Activated naive CD4-positive, alpha-beta T cell treated with anti-CD3 and anti-CD28 coated beads, Interleukin-2, amount 50 U/mL, for 72 hours (primary cell): ENCODE data around the gene PALS2. TPM values are rescaled to one million over a fixed set of nuclear protein-coding genes. Genes with fewer than 3 reads are reported as not detected.

Experiments used
- ATAC-seq, 2 donors: fragments of 150-1000 bp; cut with Tn5 transposase; 2 replicates each; pipeline ENCODE4 v1.10.0; 2021; ENCODE audit warnings: mild to moderate bottlenecking in 2 of 2, moderate library complexity in 2 of 2
- DNase-seq, 2 donors: peaks; one replicate each; pipeline ENCODE4 v3.0.0; 2021 to 2022; ENCODE audit warnings: low spot score in 2 of 2
- H3K27ac Mint-ChIP-seq, 2 donors: one replicate each; pipeline ENCODE4 v1.8.0; 2022; ENCODE audit warnings: mild to moderate bottlenecking in 2 of 2, mixed read lengths in 2 of 2
- H3K36me3 Mint-ChIP-seq, 2 donors: one replicate each; pipeline ENCODE4 v1.8.0; 2022; ENCODE audit warnings: mixed read lengths in 2 of 2
- H3K9me3 Mint-ChIP-seq, 2 donors: one replicate each; pipeline ENCODE4 v1.8.0; 2022; ENCODE audit warnings: mixed read lengths in 2 of 2
- total RNA-seq, 2 donors: library from RNA; stranded (reverse); gene quantifications; one replicate each; pipeline ENCODE4 v1.2.3, GENCODE V29; 2022

Gene PALS2
- total RNA-seq = 10 to 100 TPM; 23.2 to 25.7 TPM

DNA sequence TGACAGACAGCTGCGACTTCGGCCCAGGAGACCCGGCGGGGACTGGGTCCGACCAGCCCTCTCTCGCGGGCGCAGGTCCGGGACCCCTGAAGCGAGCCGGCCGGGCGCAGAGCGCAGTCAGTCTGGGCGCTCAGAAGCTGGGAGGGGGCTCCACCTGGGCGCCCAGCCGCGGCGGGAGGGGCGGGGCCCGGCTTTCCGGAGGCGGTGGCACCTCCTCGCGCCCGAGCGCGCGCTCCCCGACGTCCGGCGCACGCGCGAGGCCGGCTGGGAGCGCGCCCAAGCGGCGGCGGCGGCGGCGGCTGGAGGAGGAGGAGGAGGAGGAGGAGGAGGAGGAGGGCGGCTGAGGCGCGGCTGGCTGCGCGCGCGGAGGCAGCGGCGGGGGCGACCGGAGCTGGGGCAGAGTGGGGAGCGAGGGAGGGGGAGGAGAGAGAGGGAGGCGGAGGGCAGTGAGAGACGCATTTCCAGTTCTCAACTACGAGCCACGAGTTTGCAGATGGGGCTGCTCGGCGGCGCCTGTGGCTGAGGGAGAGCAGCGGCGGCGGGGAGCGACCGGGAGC lies at the start of gene PALS2:
Gene PALS2 (plus strand): TSS at position 456 of the 557 bp plus-strand sequence. CDS start 50,216 bp downstream, outside the sequence.
- Mint-ChIP-seq H3K9me3 (no peaks in the 10 kb centered on the region), H3K27ac (peak within 1 kb of the TSS; percentile 81 to 90), H3K36me3 (peaks cover 5 to 6% of the 10 kb centered on the region in 2 donors)
- ATAC-seq (peak; percentile 69 to 70), DNase-seq (peak; percentile 75 to 84)

DNA sequence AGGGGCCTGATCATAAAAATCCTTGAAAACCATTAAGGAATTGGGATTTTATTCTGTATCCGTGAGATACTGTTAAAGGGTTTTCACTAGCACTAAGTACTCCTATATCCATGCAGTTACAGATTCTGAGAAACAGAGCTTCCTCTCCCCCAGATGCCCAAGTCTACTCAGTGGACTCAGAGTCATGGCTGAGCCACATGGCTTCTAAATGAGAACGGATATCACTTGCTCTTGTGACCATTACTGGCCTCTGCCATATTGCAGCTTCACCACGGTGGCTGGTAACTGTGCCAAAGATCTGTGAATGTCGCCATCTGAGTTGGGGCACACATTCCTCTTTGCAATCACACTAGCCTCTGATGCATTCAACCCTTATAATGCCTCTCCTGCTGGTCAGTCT lies 42.0 kb upstream of the PALS2 start:
- Mint-ChIP-seq H3K9me3 (no peaks in the 10 kb centered on the region), H3K36me3 (no peaks in the 10 kb centered on the region), H3K27ac (no peak overlapping the region)
- ATAC-seq (no peak), DNase-seq (no peak)

DNA sequence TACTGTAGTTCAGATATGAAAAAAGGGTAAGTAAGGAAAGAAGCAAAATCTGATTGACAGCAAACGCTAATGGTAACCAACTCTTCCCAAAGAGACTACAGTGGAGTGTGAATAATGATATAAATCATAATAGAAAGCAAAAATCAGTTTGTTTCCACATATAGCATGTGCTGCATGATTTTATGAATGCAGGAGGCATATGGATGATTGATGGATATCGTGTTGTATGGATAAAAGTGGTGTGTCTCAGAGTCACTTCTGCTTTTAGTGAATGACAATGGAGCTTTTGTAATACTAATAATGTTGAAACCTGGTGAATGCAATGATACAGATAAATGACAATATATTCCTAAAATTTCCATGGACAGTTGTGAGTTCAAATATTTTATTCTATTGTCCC lies 36.6 kb upstream of the PALS2 start:
- no peaks in the 10 kb centered on the region for H3K36me3 Mint-ChIP-seq
- no peak overlapping the region for H3K27ac Mint-ChIP-seq
- DNase-seq (no peak), ATAC-seq (no peak)
- no peaks in the 10 kb centered on the region for H3K9me3 Mint-ChIP-seq

DNA sequence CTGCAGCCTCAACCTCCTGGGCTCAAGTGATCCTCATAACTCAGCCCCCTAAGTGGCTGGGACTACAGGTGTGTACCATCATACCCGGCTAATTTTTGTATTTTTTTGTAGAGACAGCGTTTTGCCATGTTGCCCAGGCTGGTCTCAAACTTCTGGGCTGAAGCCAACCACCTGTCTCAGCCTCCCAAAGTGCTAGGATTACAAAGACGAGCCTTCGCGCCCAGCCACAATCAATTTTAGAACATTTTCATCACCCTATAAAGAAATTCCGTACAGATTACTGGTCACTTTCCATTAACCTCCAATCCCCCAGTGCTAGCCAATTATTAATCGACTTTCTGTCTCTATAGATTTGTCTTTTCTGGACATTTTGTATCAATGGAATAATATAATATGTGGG lies 32.3 kb upstream of the PALS2 start:
- H3K27ac Mint-ChIP-seq = no peak overlapping the region

DNA sequence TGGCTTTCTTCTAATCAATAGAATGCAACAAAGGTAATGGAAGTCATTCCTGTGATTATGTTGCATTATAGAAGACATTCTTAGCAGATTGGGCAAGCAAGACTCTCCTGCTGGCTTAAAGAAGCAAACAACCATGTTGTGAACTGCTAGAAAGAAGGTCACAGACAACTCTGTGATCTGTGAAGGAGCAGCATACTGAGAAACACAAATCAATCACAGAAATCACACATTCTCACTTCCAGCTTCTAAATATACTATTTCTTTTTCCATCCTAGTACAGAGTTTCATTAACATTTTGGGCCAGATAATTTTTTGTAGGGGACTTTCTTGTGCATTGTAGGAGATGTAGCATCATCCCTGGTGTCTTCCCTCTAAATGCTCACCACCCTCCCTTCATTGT lies 28.0 kb upstream of the PALS2 start:
- Mint-ChIP-seq H3K36me3 (no peaks in the 10 kb centered on the region), H3K9me3 (no peaks in the 10 kb centered on the region), H3K27ac (no peak overlapping the region)
- DNase-seq (no peak), ATAC-seq (no peak)

More for the DNA sequence above, 32.3 kb upstream of the PALS2 start:
- DNase-seq = no peak
- no peaks in the 10 kb centered on the region for H3K36me3 Mint-ChIP-seq
- H3K9me3 Mint-ChIP-seq = no peaks in the 10 kb centered on the region
- ATAC-seq = no peak

DNA sequence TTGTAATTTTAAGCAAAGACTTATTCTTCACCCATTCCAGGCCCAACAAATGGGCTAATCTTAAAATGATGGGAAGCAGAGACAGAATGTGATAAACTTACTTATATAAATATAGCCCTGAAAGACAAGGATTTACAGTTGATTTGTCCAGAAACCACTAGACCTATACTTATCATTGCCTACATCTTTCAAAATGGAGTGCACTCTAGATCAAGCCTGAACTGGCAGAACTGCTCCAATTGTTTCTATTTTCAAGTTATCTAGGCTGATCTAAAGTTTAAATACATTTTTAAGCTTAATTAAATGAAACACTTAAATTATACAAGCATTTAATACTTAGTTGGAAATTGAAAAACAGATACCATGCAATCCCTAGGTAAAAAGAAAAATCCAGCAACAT lies 24.9 kb upstream of the PALS2 start:
- ATAC-seq (no peak), DNase-seq (no peak)
- no peaks in the 10 kb centered on the region for H3K36me3 Mint-ChIP-seq
- no peak overlapping the region for H3K27ac Mint-ChIP-seq
- no peaks in the 10 kb centered on the region for H3K9me3 Mint-ChIP-seq

- DNase-seq (no peak), ATAC-seq (no peak)
- Mint-ChIP-seq H3K27ac (no peak overlapping the region), H3K36me3 (no peaks in the 10 kb centered on the region), H3K9me3 (no peaks in the 10 kb centered on the region)
These were observed 23.3 kb upstream of the PALS2 start for GRCh38 chr7:24549991-24550390.

- no peaks in the 10 kb centered on the region for H3K36me3 Mint-ChIP-seq
- DNase-seq (no peak), ATAC-seq (no peak)
- no peak overlapping the region for H3K27ac Mint-ChIP-seq
- H3K9me3 Mint-ChIP-seq = no peaks in the 10 kb centered on the region
These were observed 18.1 kb upstream of the PALS2 start for GRCh38 chr7:24555184-24555583.

DNA sequence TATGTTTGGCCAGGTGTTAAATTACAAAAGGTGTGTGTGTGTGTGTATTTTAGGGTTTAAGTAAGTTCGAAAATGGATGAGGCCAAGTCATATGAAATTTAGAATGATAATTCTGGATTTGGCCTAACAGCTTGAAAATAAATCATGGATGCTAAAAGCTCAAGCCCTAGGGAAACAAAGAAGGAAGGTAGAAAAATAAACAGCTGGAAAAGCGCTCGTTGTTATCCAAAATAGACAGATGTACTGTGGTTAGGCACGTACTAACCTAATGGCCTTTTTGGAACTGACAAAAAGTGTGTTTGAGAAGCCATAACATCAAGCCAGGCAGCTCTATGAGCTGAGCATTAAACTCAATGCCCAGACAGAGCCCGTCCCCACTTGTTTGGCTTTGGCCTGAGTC lies 17.5 kb upstream of the PALS2 start:
- Mint-ChIP-seq H3K36me3 (no peaks in the 10 kb centered on the region), H3K27ac (no peak overlapping the region), H3K9me3 (no peaks in the 10 kb centered on the region)
- ATAC-seq (no peak), DNase-seq (no peak)

DNA sequence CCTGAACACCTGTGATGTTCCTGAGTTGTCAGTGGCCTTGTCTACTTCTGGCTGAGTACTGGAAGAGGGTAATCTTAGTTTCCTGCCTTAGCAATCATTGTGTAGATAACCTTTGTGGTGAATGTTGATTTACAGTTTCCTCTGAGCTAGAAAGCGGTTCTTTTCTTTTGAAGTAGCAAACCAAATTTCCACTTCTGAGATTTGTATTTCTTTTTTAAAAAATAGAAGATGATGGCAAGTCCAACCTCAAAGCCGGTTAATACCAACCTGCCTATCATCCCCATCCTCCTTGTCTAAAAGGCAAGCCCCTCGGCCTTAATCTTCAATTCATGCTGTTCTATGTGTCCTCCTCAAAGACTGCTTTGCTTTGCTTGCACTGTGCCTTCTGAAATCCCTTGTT lies 12.5 kb upstream of the PALS2 start:
- ATAC-seq = peak; percentile 75 to 82
- peak overlapping the region in 1 of 2 donors; percentile 17 for H3K27ac Mint-ChIP-seq
- no peaks in the 10 kb centered on the region for H3K9me3 Mint-ChIP-seq
- no peak for DNase-seq
- H3K36me3 Mint-ChIP-seq = no peaks in the 10 kb centered on the region

DNA sequence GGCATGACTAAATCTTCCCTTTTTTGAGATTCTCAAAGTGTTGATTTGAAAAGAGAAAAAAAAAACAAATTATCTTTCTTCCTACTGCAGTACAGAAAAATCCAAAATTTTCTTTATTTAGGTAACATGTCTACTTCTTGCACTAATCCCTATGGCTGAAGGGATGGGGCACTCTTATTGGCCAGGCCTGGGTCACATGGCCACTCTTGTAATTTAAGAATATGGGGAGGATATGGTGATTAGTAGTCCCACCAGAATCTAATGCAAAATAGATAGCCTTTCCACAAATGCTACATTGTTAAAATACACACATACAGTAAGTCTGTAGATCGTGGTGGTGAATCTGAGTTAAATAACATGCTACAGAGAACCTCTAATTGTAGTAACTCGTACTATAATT lies 7.0 kb upstream of the PALS2 start:
- Mint-ChIP-seq H3K27ac (no peak overlapping the region), H3K9me3 (no peaks in the 10 kb centered on the region), H3K36me3 (no peaks in the 10 kb centered on the region)
- ATAC-seq (no peak), DNase-seq (no peak)

GRCh38 chr7:24570983-24571382 lies 2.3 kb upstream of the PALS2 start:
- Mint-ChIP-seq H3K27ac (no peak overlapping the region), H3K36me3 (peaks cover 5 to 6% of the 10 kb centered on the region in 2 donors), H3K9me3 (no peaks in the 10 kb centered on the region)
- DNase-seq (no peak), ATAC-seq (no peak)

- DNase-seq (peak in 1 of 2 donors; percentile 12), ATAC-seq (peak in 1 of 2 donors; percentile 23)
- Mint-ChIP-seq H3K9me3 (no peaks in the 10 kb centered on the region), H3K27ac (peak overlapping the region in 1 of 2 donors; percentile 61), H3K36me3 (peaks cover 5 to 6% of the 10 kb centered on the region in 2 donors)
These were observed 1.2 kb upstream of the PALS2 start for GRCh38 chr7:24572016-24572392.

- DNase-seq = peak; percentile 24 to 54
- Mint-ChIP-seq H3K9me3 (no peaks in the 10 kb centered on the region), H3K36me3 (peaks cover 5 to 6% of the 10 kb centered on the region in 2 donors), H3K27ac (peak overlapping the region in 1 of 2 donors; percentile 61)
- peak; percentile 52 for ATAC-seq
These were observed 757 bp upstream of the PALS2 start for GRCh38 chr7:24572393-24572996.

- Mint-ChIP-seq H3K9me3 (no peaks in the 10 kb centered on the region), H3K27ac (peak overlapping the region; percentile 81 to 90), H3K36me3 (peaks cover 5 to 6% of the 10 kb centered on the region in 2 donors)
- peak; percentile 47 to 58 for ATAC-seq
- DNase-seq = peak; percentile 36 to 74
These were observed 494 bp downstream of the PALS2 start for GRCh38 chr7:24573554-24574338.

- no peak for ATAC-seq
- DNase-seq = no peak
- Mint-ChIP-seq H3K9me3 (no peaks in the 10 kb centered on the region), H3K36me3 (peaks cover 5 to 6% of the 10 kb centered on the region in 2 donors), H3K27ac (peak overlapping the region; percentile 81 to 90)
These were observed 1.1 kb downstream of the PALS2 start for GRCh38 chr7:24574386-24574785.

- Mint-ChIP-seq H3K9me3 (no peaks in the 10 kb centered on the region), H3K27ac (peak overlapping the region in 1 of 2 donors; percentile 81), H3K36me3 (peaks cover 5 to 6% of the 10 kb centered on the region in 2 donors)
- DNase-seq (no peak), ATAC-seq (no peak)
These were observed 1.7 kb downstream of the PALS2 start for GRCh38 chr7:24574950-24575349.
